H1 (cell line): ENCODE measurements around the gene RHOG. TPM values are rescaled to one million over a fixed set of nuclear protein-coding genes. Genes with fewer than 3 reads are reported as not detected.

Experiments
- CTCF ChIA-PET: fragments of 300-600 bp; sonication (Branson Sonifier 250); formaldehyde crosslinking; loops from one replicate; lab custom pipeline; 2021; ENCODE audit not compliant: partially characterized antibody; lab: Charles Lee
- POLR2A ChIA-PET: fragments of 300-600 bp; sonication (Branson Sonifier 250); formaldehyde crosslinking; loops from one replicate; lab custom pipeline; 2021; ENCODE audit warnings: inconsistent platforms; ENCODE audit not compliant: partially characterized antibody; lab: Charles Lee
- DNase-seq, 2 experiments: peaks; one replicate each; pipeline versions ENCODE4 v3.0.0 to v3.0.0-alpha.2; 2010 to 2022; ENCODE audit warnings: low spot score in 2 of 2, low read depth in 1 of 2, mixed read lengths in 1 of 2
- FAIRE-seq: peaks from 2 replicates; lab custom pipeline; 2011; peaks lifted over from hg19 to GRCh38; lab: Jason Lieb, UNC
- H2AFZ ChIP-seq: 2 replicates; pipeline ENCODE4 v1.8.1; 2012; ENCODE audit warnings: low read length, inconsistent platforms
- H2AK5ac ChIP-seq: 2 replicates; pipeline ENCODE4 v1.6.1; 2013; ENCODE audit warnings: low read depth, low read length
- H2BK120ac ChIP-seq: replicated peaks from 2 replicates; pipeline ENCODE3; 2013; ENCODE audit warnings: low read depth, low read length, inconsistent platforms
- H2BK12ac ChIP-seq: 2 replicates; pipeline ENCODE4 v1.6.1; 2013; ENCODE audit warnings: low read depth, low read length
- H2BK15ac ChIP-seq: 2 replicates; pipeline ENCODE4 v1.6.1; 2013; ENCODE audit warnings: low read length
- H2BK20ac ChIP-seq: 2 replicates; pipeline ENCODE4 v1.6.1; 2013; ENCODE audit warnings: low read length
- H2BK5ac ChIP-seq: 2 replicates; pipeline ENCODE4 v1.6.1; 2013; ENCODE audit warnings: low read depth, low read length
- H3K14ac ChIP-seq: 2 replicates; pipeline ENCODE4 v1.6.1; 2013; ENCODE audit warnings: inconsistent platforms; ENCODE audit not compliant: insufficient read length
- H3K18ac ChIP-seq: 2 replicates; pipeline ENCODE4 v1.6.1; 2013; ENCODE audit warnings: low read length; ENCODE audit errors: extremely low read depth
- H3K23ac ChIP-seq: 2 replicates; pipeline ENCODE4 v1.6.1; 2013; ENCODE audit warnings: inconsistent platforms; ENCODE audit not compliant: insufficient read length
- H3K23me2 ChIP-seq: 2 replicates; pipeline ENCODE4 v1.6.1; 2013; ENCODE audit warnings: low read depth, low read length
- H3K27ac ChIP-seq: 2 replicates; pipeline ENCODE4 v1.6.1; 2011; ENCODE audit warnings: low read depth, low read length, inconsistent platforms
- H3K27me3 ChIP-seq, 4 experiments: replicated peaks in 1 of 4; 1 replicate in 1 of 4; 2 replicates in 3 of 4; pipeline versions ENCODE4 v1.6.1 to v1.8.1; 2011 to 2013; ENCODE audit warnings: low read length in 3 of 4, mild to moderate bottlenecking in 3 of 4, inconsistent platforms in 2 of 4, mixed read lengths in 2 of 4, moderate library complexity in 1 of 4; ENCODE audit not compliant: control insufficient read depth in 3 of 4, insufficient read depth in 3 of 4; ENCODE audit errors: extremely low read depth in 1 of 4
- H3K36me3 ChIP-seq, 4 experiments: 2 replicates each; pipeline versions ENCODE4 v1.6.1 to v1.8.1; 2011 to 2013; ENCODE audit warnings: mild to moderate bottlenecking in 4 of 4, low read length in 3 of 4, moderate library complexity in 2 of 4, control low read depth in 1 of 4, inconsistent platforms in 1 of 4; ENCODE audit not compliant: insufficient read depth in 4 of 4, control insufficient read depth in 2 of 4
- H3K4ac ChIP-seq: replicated peaks from 2 replicates; pipeline ENCODE3; 2013; ENCODE audit warnings: low read length, low read depth, mixed read lengths, inconsistent platforms; ENCODE audit not compliant: insufficient read length
- H3K4me1 ChIP-seq, 4 experiments: replicated peaks in 1 of 4; 1 replicate in 1 of 4; 2 replicates in 3 of 4; pipeline versions ENCODE4 v1.6.1 to v1.8.1; 2011 to 2013; ENCODE audit warnings: low read length in 3 of 4, inconsistent platforms in 2 of 4, mixed read lengths in 1 of 4; ENCODE audit not compliant: insufficient read depth in 4 of 4, control insufficient read depth in 3 of 4
- H3K4me2 ChIP-seq, 2 experiments: 2 replicates each; pipeline versions ENCODE4 v1.6.1 to v1.8.1; 2011 to 2013; ENCODE audit warnings: low read depth in 2 of 2, low read length in 2 of 2, control low read depth in 1 of 2, inconsistent platforms in 1 of 2, mild to moderate bottlenecking in 1 of 2; ENCODE audit not compliant: insufficient read depth in 1 of 2
- H3K4me3 ChIP-seq, 4 experiments: fragments of 200-600, 300-600 bp in 1 of 4; sonication (generic), shearing (Covaris generic), sonication (Bioruptor Twin) in 1 of 4; 2 replicates each; pipeline versions ENCODE4 v1.5.1 to v1.8.1; 2011 to 2016; ENCODE audit warnings: low read length in 4 of 4, low read depth in 3 of 4, control low read depth in 2 of 4, inconsistent platforms in 2 of 4, mild to moderate bottlenecking in 2 of 4, mixed read lengths in 1 of 4, moderate library complexity in 1 of 4; ENCODE audit not compliant: insufficient read depth in 2 of 4; ENCODE audit errors: extremely low read depth in 1 of 4
- H3K56ac ChIP-seq: replicated peaks from 2 replicates; pipeline ENCODE3; 2013; ENCODE audit warnings: low read depth, mild to moderate bottlenecking, mixed read lengths, low read length, inconsistent platforms; ENCODE audit not compliant: insufficient read length
- H3K79me1 ChIP-seq: 2 replicates; pipeline ENCODE4 v1.6.1; 2013; ENCODE audit warnings: low read depth, low read length, control low read depth
- H3K79me2 ChIP-seq, 2 experiments: 2 replicates each; pipeline versions ENCODE4 v1.6.1 to v1.8.1; 2012 to 2013; ENCODE audit warnings: low read length in 2 of 2, mild to moderate bottlenecking in 2 of 2, inconsistent platforms in 1 of 2; ENCODE audit not compliant: insufficient read depth in 2 of 2, control insufficient read depth in 1 of 2
- H3K9ac ChIP-seq, 4 experiments: replicated peaks in 1 of 4; 1 replicate in 1 of 4; 2 replicates in 3 of 4; pipeline versions ENCODE4 v1.6.1 to v1.8.1; 2011 to 2013; ENCODE audit warnings: low read depth in 3 of 4, low read length in 3 of 4, control low read depth in 2 of 4, mild to moderate bottlenecking in 2 of 4, moderate library complexity in 2 of 4, inconsistent platforms in 1 of 4; ENCODE audit errors: extremely low read depth in 1 of 4
- H3K9me3 ChIP-seq, 2 experiments: 2 replicates each; pipeline versions ENCODE4 v1.6.1 to v1.8.1; 2012 to 2013; ENCODE audit warnings: mild to moderate bottlenecking in 2 of 2, moderate library complexity in 2 of 2, control low read depth in 1 of 2, inconsistent platforms in 1 of 2, low read depth in 1 of 2, low read length in 1 of 2, mixed read lengths in 1 of 2; ENCODE audit not compliant: insufficient read depth in 2 of 2
- H4K20me1 ChIP-seq, 2 experiments: replicated peaks in 1 of 2; 2 replicates each; pipeline versions ENCODE3 to v1.8.1; 2011 to 2013; ENCODE audit warnings: inconsistent platforms in 2 of 2, low read length in 2 of 2, mild to moderate bottlenecking in 1 of 2; ENCODE audit not compliant: insufficient read depth in 2 of 2, control insufficient read depth in 1 of 2
- H4K5ac ChIP-seq: 2 replicates; pipeline ENCODE4 v1.6.1; 2013; ENCODE audit warnings: low read length, low read depth, mixed read lengths, inconsistent platforms; ENCODE audit not compliant: insufficient read length
- H4K8ac ChIP-seq: 2 replicates; pipeline ENCODE4 v1.8.0; 2013; ENCODE audit warnings: mild to moderate bottlenecking, moderate library complexity, low read length, inconsistent platforms; ENCODE audit not compliant: insufficient read depth; ENCODE audit errors: extremely low read depth
- H4K91ac ChIP-seq: replicated peaks from 2 replicates; pipeline ENCODE3; 2013; ENCODE audit warnings: low read length, mixed read lengths, inconsistent platforms; ENCODE audit not compliant: insufficient read length
- ASH2L ChIP-seq: fragments of 200-600, 300-600 bp; sonication (generic); IDR thresholded peaks from one replicate; pipeline ENCODE4 v1.7.1; 2017; ENCODE audit warnings: low read length
- ATF2 ChIP-seq: IDR thresholded peaks from 2 replicates; pipeline ENCODE4 v1.6.1; 2012; ENCODE audit warnings: low read length, inconsistent platforms
- BRCA1 ChIP-seq: IDR thresholded peaks from 2 replicates; pipeline ENCODE4 v1.6.1; 2012; ENCODE audit warnings: low read depth, low read length, improper control_type of control experiment
- JUND ChIP-seq: IDR thresholded peaks from 2 replicates; pipeline ENCODE4 v1.6.1; 2011; ENCODE audit warnings: mild to moderate bottlenecking, improper control_type of control experiment, low read length
- MAX ChIP-seq: IDR thresholded peaks from 2 replicates; pipeline ENCODE4 v1.6.1; 2012; ENCODE audit warnings: inconsistent platforms
- NRF1 ChIP-seq: IDR thresholded peaks from 2 replicates; pipeline ENCODE4 v1.6.1; 2011; ENCODE audit warnings: mild to moderate bottlenecking, low read depth, low read length, improper control_type of control experiment
- POLR2A ChIP-seq, 2 experiments: IDR thresholded peaks; 1 replicate in 1 of 2; 2 replicates in 1 of 2; pipeline ENCODE4 v1.6.1; 2011; ENCODE audit warnings: low read depth in 2 of 2, low read length in 2 of 2, mild to moderate bottlenecking in 2 of 2; ENCODE audit errors: control extremely low read depth in 1 of 2
- SAP30 ChIP-seq: fragments of 300-600 bp; sonication (generic); IDR thresholded peaks from 2 replicates; pipeline ENCODE4 v1.7.1; 2012; ENCODE audit warnings: low read length, moderate library complexity, mild to moderate bottlenecking, inconsistent platforms; ENCODE audit not compliant: insufficient read depth, insufficient replicate concordance
- SP4 ChIP-seq: IDR thresholded peaks from 2 replicates; pipeline ENCODE4 v1.6.1; 2012; ENCODE audit warnings: low read length, inconsistent platforms
- TAF7 ChIP-seq: optimal IDR thresholded peaks from 2 replicates; pipeline ENCODE3; 2011; ENCODE audit warnings: low read depth, mild to moderate bottlenecking, inconsistent platforms, low read length, moderate library complexity, borderline replicate concordance
- TBP ChIP-seq: IDR thresholded peaks from 2 replicates; pipeline ENCODE4 v1.6.1; 2011; ENCODE audit warnings: low read depth, low read length, improper control_type of control experiment
- WGBS, 2 experiments: shearing (Covaris generic) in 1 of 2; methylation state at CpG; one replicate each; pipeline versions ENCODE4 v1.1.6 to v1.1.7; 2013 to 2015; ENCODE audit warnings: low lambda C conversion rate in 2 of 2, mixed read lengths in 2 of 2, inconsistent platforms in 1 of 2, low coverage in 1 of 2, missing lambda C conversion rate in 1 of 2; ENCODE audit not compliant: insufficient replicate concordance in 2 of 2, insufficient coverage in 1 of 2, insufficient read length in 1 of 2; ENCODE audit errors: extremely low coverage in 1 of 2, missing lambda C conversion rate in 1 of 2; 5-methylcytosine and 5-hydroxymethylcytosine counted together
- polyA plus RNA-seq, 7 experiments: library from polyadenylated mRNA; depleted of rRNA in 3 of 7; stranded (reverse) in 5 of 7; unstranded in 2 of 7; fragments of >200 nt in 5 of 7; fragments of 200-250 nt in 2 of 7; gene quantifications; 1 replicate in 5 of 7; 2 replicates in 1 of 7; 4 replicates in 1 of 7; pipeline versions ENCODE4 v1.2.1 to v1.2.3, GENCODE V29; 2011 to 2013; ENCODE audit warnings: missing spikeins in 2 of 7, mixed read lengths in 2 of 7
- total RNA-seq: library from RNA; stranded (reverse); fragmentation: NEBNext Ultra II Directional; extraction: Animal tissue kit (Norgen Biotek cat#: 25700); gene quantifications from 2 replicates; pipeline ENCODE4 v1.2.1, GENCODE V29; 2021

Gene RHOG
- total and polyA plus RNA-seq, 2 of the 8 experiments (the other 6 are each of a cell fraction or from before 2014, with no cell fraction given), result 28.3 to 69.6 TPM

GRCh38 chr11:3867209-3868091 lies 26.7 kb upstream of the RHOG start:
- no peak overlapping the region for H4K91ac ChIP-seq
- no peak for FAIRE-seq
- H3K14ac ChIP-seq, result no peak overlapping the region
- no peak overlapping the region for H3K18ac ChIP-seq
- no peak overlapping the region for H4K5ac ChIP-seq
- H3K27me3 ChIP-seq, result no peaks in the 10 kb centered on the region
- H3K4me2 ChIP-seq, result no peak overlapping the region
- no peak overlapping the region for H4K8ac ChIP-seq
- no peaks in the 10 kb centered on the region for H3K36me3 ChIP-seq
- H2AFZ ChIP-seq, result no peak overlapping the region
- no peak overlapping the region for H3K56ac ChIP-seq
- no peak overlapping the region for H2BK120ac ChIP-seq
- peaks cover 0 to 3% of the 10 kb centered on the region in 2 experiments for H4K20me1 ChIP-seq
- H2BK15ac ChIP-seq, result no peak overlapping the region
- no peak for DNase-seq
- H3K4me1 ChIP-seq, result peaks cover 0 to 1% (median under 1%) of the 10 kb centered on the region in 4 experiments; a peak in 2 of 7 replicates
- no peak overlapping the region for H3K4ac ChIP-seq
- no peak overlapping the region for H2AK5ac ChIP-seq
- H2BK20ac ChIP-seq, result no peak overlapping the region
- ChIA-PET CTCF (interaction anchor here (0.6 to 10.7 kb wide), 8 partner anchors 9 to 257 kb away, joined by 3 to 73 read pairs (median 4); partner anchors contain the start of gene STIM1), POLR2A (interaction anchor here (1.3 kb wide), 2 partner anchors 12 to 13 kb away, joined by 3 to 4 read pairs; partner anchors contain the start of gene STIM1)
- H3K23me2 ChIP-seq, result no peaks in the 10 kb centered on the region
- H3K4me3 ChIP-seq, result no peak overlapping the region
- H3K79me2 ChIP-seq, result no peaks in the 10 kb centered on the region
- 93% methylated on average over 6 of the region's 6 CpGs; no CpG with 5 or more reads in 1 of the 2 experiments for WGBS, 2 experiments
- no peak overlapping the region for H3K27ac ChIP-seq
- H2BK12ac ChIP-seq, result no peak overlapping the region
- H3K79me1 ChIP-seq, result no peaks in the 10 kb centered on the region
- H3K9me3 ChIP-seq, result no peaks in the 10 kb centered on the region
- H3K23ac ChIP-seq, result no peak overlapping the region
- no peak overlapping the region for H2BK5ac ChIP-seq
- H3K9ac ChIP-seq, result no peak overlapping the region
- no peak for TF ChIP-seq ASH2L
- no peak for TF ChIP-seq SAP30
- TF ChIP-seq ATF2, result no peak
- TF ChIP-seq BRCA1, result no peak
- TF ChIP-seq TAF7, result no peak
- TF ChIP-seq SP4, result no peak
- TF ChIP-seq JUND, result no peak
- no peak for TF ChIP-seq NRF1
- TF ChIP-seq MAX, result no peak
- TF ChIP-seq TBP, result no peak
- TF ChIP-seq POLR2A (IDR thresholded peaks at IDR 0.05; ENCODE audit: control extremely low read depth in 1 of 2, low read depth in 2 of 2, low read length in 2 of 2), result no peak
